Measurements from ENCODE around the gene ZNF430. TPM values are rescaled to one million over a fixed set of nuclear protein-coding genes. Genes with fewer than 3 reads are reported as not detected.

Gene ZNF430
- total RNA-seq, 1 donor: 11.9 TPM

GRCh38 chr19:21094347-21095025 lies 74.0 kb downstream of the ZNF430 start:
- Histone ChIP-seq H3K4me2 (ENCODE audit: insufficient read depth, low read length) (no peak overlapping the region), H3K4me3 (ENCODE audit: insufficient read depth, low read length) (no peak overlapping the region), H3K27ac (ENCODE audit: low read depth, low read length) (no peak overlapping the region), H3K27me3 (ENCODE audit: insufficient read depth, low read length) (no peaks in the 10 kb centered on the region), H4K20me1 (ENCODE audit: insufficient read depth, low read length) (no peaks in the 10 kb centered on the region), H2AFZ (ENCODE audit: low read length) (no peak overlapping the region), H3K79me2 (ENCODE audit: insufficient read depth, low read length) (peaks cover 2% of the 10 kb centered on the region), H3K36me3 (ENCODE audit: insufficient read depth, low read length) (peaks cover 6% of the 10 kb centered on the region), H3K9me3 (ENCODE audit: low read depth, low read length) (no peaks in the 10 kb centered on the region), H3K4me1 (ENCODE audit: insufficient read depth, low read length) (no peaks in the 10 kb centered on the region)
- TF ChIP-seq, protein P1, sequence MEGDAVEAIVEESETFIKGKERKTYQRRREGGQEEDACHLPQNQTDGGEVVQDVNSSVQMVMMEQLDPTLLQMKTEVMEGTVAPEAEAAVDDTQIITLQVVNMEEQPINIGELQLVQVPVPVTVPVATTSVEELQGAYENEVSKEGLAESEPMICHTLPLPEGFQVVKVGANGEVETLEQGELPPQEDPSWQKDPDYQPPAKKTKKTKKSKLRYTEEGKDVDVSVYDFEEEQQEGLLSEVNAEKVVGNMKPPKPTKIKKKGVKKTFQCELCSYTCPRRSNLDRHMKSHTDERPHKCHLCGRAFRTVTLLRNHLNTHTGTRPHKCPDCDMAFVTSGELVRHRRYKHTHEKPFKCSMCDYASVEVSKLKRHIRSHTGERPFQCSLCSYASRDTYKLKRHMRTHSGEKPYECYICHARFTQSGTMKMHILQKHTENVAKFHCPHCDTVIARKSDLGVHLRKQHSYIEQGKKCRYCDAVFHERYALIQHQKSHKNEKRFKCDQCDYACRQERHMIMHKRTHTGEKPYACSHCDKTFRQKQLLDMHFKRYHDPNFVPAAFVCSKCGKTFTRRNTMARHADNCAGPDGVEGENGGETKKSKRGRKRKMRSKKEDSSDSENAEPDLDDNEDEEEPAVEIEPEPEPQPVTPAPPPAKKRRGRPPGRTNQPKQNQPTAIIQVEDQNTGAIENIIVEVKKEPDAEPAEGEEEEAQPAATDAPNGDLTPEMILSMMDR (IDR thresholded peaks at IDR 0.05; ENCODE audit: extremely low read depth, low read depth, low read length): no peak
- DNase-seq (ENCODE audit: insufficient read length, low spot score, missing footprints): no peak

DNA sequence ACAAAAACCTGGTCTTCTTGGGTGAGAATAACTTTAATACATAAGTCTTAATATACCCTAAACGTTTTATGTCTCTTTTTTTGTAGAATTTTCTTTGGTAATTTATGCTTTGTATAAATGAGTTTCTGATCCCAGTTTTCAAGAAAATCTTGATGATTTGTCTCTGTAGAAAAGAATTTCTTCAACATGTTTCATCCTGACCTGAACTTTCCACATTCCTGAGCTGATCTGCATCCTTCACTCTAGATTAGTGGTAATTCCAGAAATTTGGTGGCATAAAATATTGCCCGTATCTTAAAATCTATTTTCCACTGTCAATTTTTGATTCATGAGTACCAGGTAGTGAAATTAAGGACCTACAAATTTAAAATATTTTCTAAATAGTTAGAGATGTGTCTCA lies 77.8 kb downstream of the ZNF430 start:
- no peaks in the 10 kb centered on the region for H4K20me1 ChIP-seq (ENCODE audit: insufficient read depth, low read length)
- no peak overlapping the region for H3K4me3 ChIP-seq (ENCODE audit: insufficient read depth, low read length)
- H3K27ac ChIP-seq (ENCODE audit: low read depth, low read length): no peak overlapping the region
- H3K4me1 ChIP-seq (ENCODE audit: insufficient read depth, low read length): no peaks in the 10 kb centered on the region
- no peak for DNase-seq (ENCODE audit: insufficient read length, low spot score, missing footprints)
- no peaks in the 10 kb centered on the region for H3K27me3 ChIP-seq (ENCODE audit: insufficient read depth, low read length)
- H2AFZ ChIP-seq (ENCODE audit: low read length): no peak overlapping the region
- no peaks in the 10 kb centered on the region for H3K9me3 ChIP-seq (ENCODE audit: low read depth, low read length)
- H3K79me2 ChIP-seq (ENCODE audit: insufficient read depth, low read length): peaks cover 2% of the 10 kb centered on the region
- no peak overlapping the region for H3K4me2 ChIP-seq (ENCODE audit: insufficient read depth, low read length)
- peaks cover 3% of the 10 kb centered on the region for H3K36me3 ChIP-seq (ENCODE audit: insufficient read depth, low read length)
- TF ChIP-seq, protein P1 (IDR thresholded peaks at IDR 0.05; ENCODE audit: extremely low read depth, low read depth, low read length): no peak

GRCh38 chr19:21101521-21102242 lies 81.2 kb downstream of the ZNF430 start:
- Histone ChIP-seq H3K36me3 (ENCODE audit: insufficient read depth, low read length) (peaks cover 3% of the 10 kb centered on the region), H3K79me2 (ENCODE audit: insufficient read depth, low read length) (no peaks in the 10 kb centered on the region), H3K27me3 (ENCODE audit: insufficient read depth, low read length) (no peaks in the 10 kb centered on the region), H4K20me1 (ENCODE audit: insufficient read depth, low read length) (no peaks in the 10 kb centered on the region), H3K4me1 (ENCODE audit: insufficient read depth, low read length) (no peaks in the 10 kb centered on the region), H3K27ac (ENCODE audit: low read depth, low read length) (peak overlapping the region; percentile 15), H3K9me3 (ENCODE audit: low read depth, low read length) (no peaks in the 10 kb centered on the region), H3K4me3 (ENCODE audit: insufficient read depth, low read length) (no peak overlapping the region), H2AFZ (ENCODE audit: low read length) (peak overlapping the region; percentile 49), H3K4me2 (ENCODE audit: insufficient read depth, low read length) (no peak overlapping the region)
- DNase-seq (ENCODE audit: insufficient read length, low spot score, missing footprints): peak; percentile 47
- TF ChIP-seq, protein P1 (IDR thresholded peaks at IDR 0.05; ENCODE audit: extremely low read depth, low read depth, low read length): no peak

GRCh38 chr19:21109116-21109515 lies 88.7 kb downstream of the ZNF430 start:
- no peak overlapping the region for H3K4me2 ChIP-seq (ENCODE audit: insufficient read depth, low read length)
- H3K27ac ChIP-seq (ENCODE audit: low read depth, low read length): peak overlapping the region; percentile 10
- no peaks in the 10 kb centered on the region for H4K20me1 ChIP-seq (ENCODE audit: insufficient read depth, low read length)
- no peak overlapping the region for H2AFZ ChIP-seq (ENCODE audit: low read length)
- H3K9me3 ChIP-seq (ENCODE audit: low read depth, low read length): no peaks in the 10 kb centered on the region
- peaks cover 7% of the 10 kb centered on the region for H3K4me1 ChIP-seq (ENCODE audit: insufficient read depth, low read length)
- no peak overlapping the region for H3K4me3 ChIP-seq (ENCODE audit: insufficient read depth, low read length)
- TF ChIP-seq, protein P1 (IDR thresholded peaks at IDR 0.05; ENCODE audit: extremely low read depth, low read depth, low read length): no peak
- peaks cover 6% of the 10 kb centered on the region for H3K79me2 ChIP-seq (ENCODE audit: insufficient read depth, low read length)
- no peaks in the 10 kb centered on the region for H3K36me3 ChIP-seq (ENCODE audit: insufficient read depth, low read length)
- no peak for DNase-seq (ENCODE audit: insufficient read length, low spot score, missing footprints)
- no peaks in the 10 kb centered on the region for H3K27me3 ChIP-seq (ENCODE audit: insufficient read depth, low read length)
